ENCODE measurements around the gene SOX9. TPM values are rescaled to one million over a fixed set of nuclear protein-coding genes. Genes with fewer than 3 reads are reported as not detected.
A peak's percentile ranks its signal among the peaks of the same experiment; 100 is the strongest.
"Not testable (repeated sequence)": the region's sequence is repeated elsewhere in the genome, so short reads cannot be mapped to it uniquely, and the experiment has no call there.

SOX9 gene
- polyA plus RNA-seq, 10 donors = 6.8 to 17.6 (median 8.4) TPM

DNA sequence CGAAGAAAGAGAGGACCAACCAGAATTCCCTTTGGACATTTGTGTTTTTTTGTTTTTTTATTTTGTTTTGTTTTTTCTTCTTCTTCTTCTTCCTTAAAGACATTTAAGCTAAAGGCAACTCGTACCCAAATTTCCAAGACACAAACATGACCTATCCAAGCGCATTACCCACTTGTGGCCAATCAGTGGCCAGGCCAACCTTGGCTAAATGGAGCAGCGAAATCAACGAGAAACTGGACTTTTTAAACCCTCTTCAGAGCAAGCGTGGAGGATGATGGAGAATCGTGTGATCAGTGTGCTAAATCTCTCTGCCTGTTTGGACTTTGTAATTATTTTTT is 3.6 kb downstream of the SOX9 start:
- no peak for DNase-seq

GRCh38 chr17:72125226-72125651 is 4.4 kb downstream of the SOX9 start:
- DNase-seq = no peak

- no peak for DNase-seq
Observed at GRCh38 chr17:72125742-72126141, 4.9 kb downstream of the SOX9 start.

DNA sequence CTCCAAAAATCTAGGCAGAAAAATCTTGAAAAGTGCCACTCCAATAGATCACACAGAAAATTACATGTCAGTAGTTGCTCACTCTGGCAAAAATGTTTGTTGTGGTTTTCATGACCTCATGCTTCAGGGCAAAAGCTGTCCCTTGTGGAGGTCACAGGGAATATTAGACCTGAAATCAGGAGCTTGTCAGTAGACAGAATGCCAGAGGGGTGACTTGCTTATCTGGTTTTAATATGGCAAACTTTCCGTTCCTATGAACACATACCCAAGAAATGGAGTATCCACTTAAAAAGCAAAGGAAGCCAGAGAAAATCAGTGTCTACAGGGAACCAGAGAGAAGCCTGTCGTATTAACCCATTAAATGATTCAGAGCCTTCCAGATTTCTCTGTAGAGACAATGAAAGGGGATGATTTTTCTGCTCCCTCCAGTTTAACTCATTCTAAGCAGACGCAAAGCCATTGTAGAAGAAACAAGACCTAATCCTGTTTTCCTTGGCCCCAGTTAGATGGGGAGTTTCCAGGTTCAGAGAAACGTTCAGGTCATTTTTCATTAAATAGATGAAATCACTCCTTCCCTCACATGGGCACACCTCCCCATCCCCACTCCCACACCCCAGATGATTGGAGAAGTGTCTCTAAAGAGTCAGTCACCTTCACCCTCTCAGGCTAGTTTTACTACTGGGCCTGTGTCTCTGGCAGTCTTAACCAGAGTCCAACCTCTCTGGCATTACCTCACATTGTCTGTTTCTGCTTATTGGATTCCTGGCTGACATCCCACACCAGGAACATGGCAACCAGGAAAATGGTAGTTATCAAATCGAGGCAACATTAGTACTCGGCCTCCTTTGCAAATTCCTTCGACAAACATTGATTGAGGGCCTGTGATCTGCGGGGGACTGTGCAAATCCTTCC is 6.0 kb downstream of the SOX9 start:
- peak in 1 of 3 donors; percentile 19 for DNase-seq

DNA sequence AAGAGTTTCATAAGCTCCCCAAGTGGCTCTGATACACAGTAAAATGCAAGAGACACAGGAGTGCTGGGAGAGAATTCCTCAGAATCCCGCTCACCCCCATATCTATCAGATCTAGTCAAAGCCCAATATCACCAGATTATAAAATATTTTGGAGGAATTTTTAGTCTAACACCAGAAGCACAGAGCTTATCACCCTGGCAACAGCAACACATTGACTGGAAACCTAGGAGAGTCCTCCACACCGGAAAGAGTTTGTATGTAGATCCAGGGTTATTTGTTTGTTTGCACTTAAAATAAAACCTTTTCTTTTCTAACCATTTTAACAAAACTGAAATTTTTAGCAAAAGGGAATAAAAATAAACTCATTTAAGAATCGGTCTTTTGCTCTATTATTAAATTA is 7.2 kb downstream of the SOX9 start:
- DNase-seq = no peak

DNA sequence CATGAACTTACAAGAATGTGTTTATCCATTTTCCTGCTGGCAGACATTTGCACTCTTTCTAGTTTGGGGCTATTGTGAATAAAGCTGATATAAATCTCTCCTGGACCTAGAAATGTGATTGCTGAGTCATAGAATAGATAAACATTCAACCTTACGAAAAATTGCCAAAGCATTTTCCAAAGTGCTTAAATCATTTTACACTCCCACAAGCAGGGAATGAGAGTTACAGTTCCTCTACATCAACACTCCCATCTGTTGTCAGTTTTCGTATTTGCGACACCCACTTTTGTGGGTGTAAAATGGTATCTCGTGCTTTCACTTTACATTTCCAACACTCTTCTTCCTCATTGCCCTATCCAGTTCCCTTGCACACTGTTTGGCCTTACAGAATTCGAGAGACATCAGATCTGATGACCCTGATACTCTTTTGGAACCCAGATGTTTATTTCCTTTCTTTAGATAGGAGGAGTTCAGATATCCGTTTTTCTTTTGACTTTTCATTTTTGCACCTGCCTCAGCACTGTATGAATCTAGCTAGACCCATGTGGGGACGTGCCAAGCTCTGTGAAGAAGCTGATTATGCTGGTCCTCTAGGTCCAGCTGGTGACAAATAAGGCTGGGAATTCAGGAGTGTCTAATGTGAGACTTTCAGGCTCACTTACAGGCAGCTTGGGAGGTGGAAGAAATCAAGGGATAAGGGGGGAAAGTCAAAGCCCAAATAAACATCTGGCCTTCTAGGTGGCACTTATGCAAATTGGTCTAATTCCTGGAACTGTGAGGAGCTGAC is 14.0 kb downstream of the SOX9 start:
- DNase-seq = peak in 1 of 3 donors; percentile 45

- DNase-seq = peak in 1 of 3 donors; percentile 72
Observed at GRCh38 chr17:72135546-72136325, 14.9 kb downstream of the SOX9 start.

- no peak for DNase-seq
Observed at GRCh38 chr17:72136692-72137091, 15.9 kb downstream of the SOX9 start.

- DNase-seq = peak in 1 of 3 donors; percentile 87
Observed at GRCh38 chr17:72137161-72137560, 16.3 kb downstream of the SOX9 start.

DNA sequence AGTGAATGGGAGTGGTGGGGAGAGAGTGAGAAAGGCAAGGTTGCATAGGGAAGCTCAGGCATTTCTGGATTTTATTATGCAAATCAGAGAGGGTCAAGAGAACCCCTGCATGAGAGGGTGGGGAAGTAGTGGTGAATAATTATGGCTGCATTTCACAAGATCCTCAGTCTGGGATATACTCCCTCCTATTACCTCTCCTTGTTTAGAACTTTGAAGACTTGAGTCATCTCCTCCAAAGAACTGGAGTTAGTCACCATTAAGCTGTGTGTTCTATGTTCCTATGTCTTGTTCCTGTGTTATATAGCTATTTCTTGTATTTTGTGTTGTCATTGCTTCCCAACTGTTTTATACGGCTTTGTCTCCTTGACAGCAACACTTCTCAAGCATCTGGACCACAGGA is 18.4 kb downstream of the SOX9 start:
- DNase-seq = no peak

DNA sequence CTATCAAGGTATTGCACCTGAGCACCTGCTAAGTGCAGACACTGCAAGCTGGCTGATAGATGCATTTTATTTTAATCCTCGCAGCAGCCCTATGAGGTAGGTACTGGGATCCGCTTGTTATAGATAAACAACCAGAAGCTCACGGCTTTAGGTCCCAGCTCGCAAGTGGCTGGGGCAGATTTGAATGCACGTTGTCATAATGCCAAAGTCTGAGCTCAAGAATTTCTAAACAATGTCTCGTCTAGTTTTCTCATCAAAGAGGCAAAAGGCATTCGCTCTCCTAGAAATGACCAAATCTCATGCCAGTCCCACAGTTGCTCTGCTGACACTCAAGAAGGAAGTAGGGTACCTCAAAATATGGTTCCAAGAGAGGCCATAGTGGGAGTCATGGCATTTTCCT is 20.5 kb downstream of the SOX9 start:
- DNase-seq = no peak

- DNase-seq = not testable (repeated sequence)
Observed at GRCh38 chr17:72142097-72142496, 21.3 kb downstream of the SOX9 start.

GRCh38 chr17:72142614-72143013 is 21.8 kb downstream of the SOX9 start:
- DNase-seq = no peak

GRCh38 chr17:72143245-72143644 is 22.4 kb downstream of the SOX9 start:
- no peak for DNase-seq

DNA sequence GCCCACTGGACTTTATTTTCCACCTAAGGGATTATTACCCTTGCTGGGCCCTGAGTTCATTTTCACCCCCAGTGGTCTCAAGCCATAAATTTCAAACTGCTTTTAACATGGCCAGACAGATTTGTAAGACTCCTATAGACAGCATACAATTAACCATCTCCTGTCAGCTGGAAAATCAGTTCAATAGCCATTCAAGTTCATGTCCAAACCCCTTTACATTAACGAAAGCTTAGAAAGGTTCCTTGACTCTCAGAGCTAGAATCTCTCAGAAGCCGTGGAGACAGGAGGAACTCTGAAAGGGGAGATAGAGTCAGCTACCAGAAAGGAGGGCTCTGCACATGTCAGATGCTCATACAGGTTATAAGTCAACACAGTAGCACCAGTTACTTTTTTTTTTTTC is 23.3 kb downstream of the SOX9 start:
- no peak for DNase-seq

DNA sequence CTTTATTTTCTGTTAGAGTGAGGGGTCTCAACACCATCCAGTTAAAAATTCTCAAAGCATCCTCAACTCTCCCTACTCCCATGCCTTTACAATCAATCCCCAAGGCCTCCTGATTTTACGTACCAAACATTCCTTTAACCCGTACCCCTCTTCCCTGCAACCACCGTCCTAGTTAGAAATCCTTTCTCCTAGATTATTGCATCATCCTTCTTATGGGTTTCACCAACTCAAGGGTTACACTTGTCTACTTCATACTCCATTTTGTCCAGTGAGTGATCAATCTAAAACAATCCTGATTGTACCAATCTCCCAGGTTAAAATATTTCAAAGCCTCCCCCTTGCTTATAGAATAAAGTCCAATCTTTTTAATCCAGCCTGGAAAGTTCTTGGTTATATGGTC is 24.7 kb downstream of the SOX9 start:
- no peak for DNase-seq

DNA sequence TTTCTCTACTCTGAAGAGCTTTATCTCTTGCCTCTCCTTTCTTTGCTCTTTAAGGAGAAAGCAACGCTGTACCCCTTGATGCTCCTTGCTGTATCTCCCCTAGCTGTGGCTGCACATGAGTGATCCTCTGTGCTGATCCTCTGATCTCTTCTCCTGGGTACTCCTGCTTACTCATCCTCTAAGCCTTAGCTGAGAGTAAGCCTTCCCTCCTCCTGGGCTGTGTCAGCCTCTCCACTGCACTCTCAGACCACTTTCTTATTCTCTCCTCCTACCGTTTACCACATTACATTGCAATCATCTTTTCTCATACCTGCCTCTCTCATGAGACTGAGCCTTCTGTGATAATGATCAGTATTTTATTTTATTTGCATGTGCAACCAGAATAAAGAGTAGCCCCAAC is 25.1 kb downstream of the SOX9 start:
- DNase-seq = no peak

GRCh38 chr17:72146371-72146770 is 25.6 kb downstream of the SOX9 start:
- DNase-seq = no peak

DNA sequence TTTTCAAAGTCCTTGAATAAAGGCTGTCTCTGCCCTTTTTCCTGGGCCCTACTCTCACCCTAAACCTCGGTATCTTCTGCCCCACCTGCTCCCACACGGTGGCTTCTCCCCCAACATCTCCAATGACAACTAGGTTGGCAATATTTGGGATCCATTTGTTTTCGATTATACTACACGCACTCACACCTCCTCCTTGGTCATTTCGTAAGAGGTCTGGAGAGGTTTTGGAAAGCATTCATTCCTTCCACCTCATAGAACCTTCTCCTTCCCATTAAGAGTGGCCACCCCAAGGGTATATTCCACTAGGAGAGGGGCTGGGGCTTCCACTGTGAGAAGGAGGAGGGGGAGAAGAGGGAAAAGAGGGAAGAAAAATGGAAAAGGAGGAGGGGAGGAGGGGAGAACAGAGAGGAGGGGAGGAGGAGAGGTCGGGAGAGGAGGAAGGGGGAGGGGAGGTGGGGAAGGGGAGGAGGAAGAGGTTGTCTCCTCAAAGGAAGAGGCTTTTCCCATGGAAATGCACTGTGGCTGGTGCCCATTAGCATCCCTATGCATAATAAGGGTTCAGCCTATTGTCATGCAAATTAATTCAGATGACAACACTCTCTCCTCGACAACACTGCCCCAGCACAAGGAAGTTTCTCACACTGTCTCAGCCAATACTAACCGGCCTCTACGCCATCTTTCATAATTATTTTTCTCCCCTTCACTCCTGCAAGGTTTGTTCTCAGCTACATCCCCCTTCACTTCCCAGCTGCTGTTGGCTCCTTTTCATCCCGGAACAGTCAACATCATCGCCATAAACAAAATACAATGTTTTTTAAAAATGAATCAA is 30.0 kb downstream of the SOX9 start:
- no peak for DNase-seq

DNA sequence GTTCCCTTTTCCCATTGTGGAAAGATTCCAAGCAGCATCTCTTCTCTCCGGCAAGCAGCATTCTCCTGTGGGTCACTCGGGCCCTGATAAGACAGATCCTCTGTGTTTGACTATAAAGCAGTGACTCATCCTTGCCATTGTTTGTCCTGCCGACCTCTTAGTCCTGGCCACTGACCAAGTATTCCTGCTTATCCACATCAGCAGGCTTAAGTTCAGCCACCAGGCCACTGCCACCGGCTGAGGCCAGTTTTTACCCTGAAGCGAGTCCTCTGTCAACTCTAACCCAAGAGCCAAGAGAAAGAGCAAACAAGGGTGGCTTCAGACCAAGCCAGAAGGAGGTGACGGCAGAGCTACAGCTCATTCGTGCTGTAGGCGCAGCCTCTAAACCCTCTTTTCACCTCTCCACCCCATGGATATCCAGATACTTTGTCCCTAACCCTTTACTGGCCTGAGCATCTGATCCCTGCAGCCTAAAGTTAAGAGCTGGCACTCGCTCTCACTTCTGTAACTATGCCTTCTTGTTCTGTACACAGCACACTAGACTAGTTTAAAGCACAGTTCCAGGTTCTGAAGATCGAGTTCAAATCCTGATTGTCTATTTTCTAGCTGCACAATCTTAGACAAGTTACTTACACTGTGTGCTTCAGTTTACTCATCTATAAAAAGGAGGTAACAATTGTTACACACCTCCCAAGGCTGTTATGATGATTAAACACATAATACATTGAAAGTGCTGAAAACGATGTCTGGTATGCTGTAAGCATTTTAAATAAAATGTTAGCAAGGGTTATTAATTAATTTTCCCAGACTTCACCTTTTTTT is 31.0 kb downstream of the SOX9 start:
- peak in 1 of 3 donors; percentile 61 for DNase-seq
